NCI-H146 treated with DMSO at 0.1 percent for 48 hours (cell line): ENCODE measurements around the gene TMEM87A.
"Not testable (repeated sequence)": the region's sequence is repeated elsewhere in the genome, so short reads cannot be mapped to it uniquely, and the experiment has no call there.

ENCODE experiments used
- DNase-seq: peaks from one replicate; lab custom pipeline; 2025; ENCODE audit not compliant: unreplicated experiment; lab: John Stamatoyannopoulos, UW

Gene TMEM87A, protein sequence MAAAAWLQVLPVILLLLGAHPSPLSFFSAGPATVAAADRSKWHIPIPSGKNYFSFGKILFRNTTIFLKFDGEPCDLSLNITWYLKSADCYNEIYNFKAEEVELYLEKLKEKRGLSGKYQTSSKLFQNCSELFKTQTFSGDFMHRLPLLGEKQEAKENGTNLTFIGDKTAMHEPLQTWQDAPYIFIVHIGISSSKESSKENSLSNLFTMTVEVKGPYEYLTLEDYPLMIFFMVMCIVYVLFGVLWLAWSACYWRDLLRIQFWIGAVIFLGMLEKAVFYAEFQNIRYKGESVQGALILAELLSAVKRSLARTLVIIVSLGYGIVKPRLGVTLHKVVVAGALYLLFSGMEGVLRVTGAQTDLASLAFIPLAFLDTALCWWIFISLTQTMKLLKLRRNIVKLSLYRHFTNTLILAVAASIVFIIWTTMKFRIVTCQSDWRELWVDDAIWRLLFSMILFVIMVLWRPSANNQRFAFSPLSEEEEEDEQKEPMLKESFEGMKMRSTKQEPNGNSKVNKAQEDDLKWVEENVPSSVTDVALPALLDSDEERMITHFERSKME

GRCh38 chr15:42272939-42273899 is at the start of gene TMEM87A, which contains the start of gene GANC:
TMEM87A (minus strand) TSS chr15:42273433; CDS start chr15:42273398, 35 bp downstream.
GANC (plus strand) TSS chr15:42273201; CDS start chr15:42274482, 1,281 bp downstream.
- peak; percentile 93 for DNase-seq

- no peak for DNase-seq
These were observed 46.0 kb upstream of the TMEM87A start for GRCh38 chr15:42319206-42319605.

DNA sequence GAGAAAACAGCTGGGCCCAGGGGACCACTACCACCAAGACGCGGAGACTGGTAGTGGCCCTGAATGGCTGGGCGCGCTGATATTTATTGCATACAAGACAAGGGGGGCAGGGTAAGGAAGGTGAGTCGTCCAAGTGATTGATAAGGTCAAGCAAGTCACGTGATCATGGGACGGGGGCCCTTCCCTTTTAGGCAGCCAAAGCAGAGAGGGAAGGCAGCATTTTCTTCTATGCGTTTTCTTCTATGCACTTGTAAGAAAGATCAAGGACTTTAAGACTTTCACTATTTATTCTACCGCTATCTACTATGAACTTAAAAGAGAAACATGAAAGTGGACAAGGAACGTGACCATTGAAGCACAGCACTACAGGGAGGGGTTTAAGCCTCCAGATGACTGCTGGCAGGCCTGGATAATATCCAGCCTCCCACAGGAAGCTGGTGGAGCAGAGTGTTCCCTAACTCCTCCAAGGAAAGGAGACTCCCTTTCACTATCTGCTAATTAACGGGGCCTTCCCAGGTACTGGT is 43.1 kb upstream of the TMEM87A start:
- DNase-seq, result not testable (repeated sequence)

GRCh38 chr15:42315521-42315920 is 42.3 kb upstream of the TMEM87A start:
- no peak for DNase-seq

DNA sequence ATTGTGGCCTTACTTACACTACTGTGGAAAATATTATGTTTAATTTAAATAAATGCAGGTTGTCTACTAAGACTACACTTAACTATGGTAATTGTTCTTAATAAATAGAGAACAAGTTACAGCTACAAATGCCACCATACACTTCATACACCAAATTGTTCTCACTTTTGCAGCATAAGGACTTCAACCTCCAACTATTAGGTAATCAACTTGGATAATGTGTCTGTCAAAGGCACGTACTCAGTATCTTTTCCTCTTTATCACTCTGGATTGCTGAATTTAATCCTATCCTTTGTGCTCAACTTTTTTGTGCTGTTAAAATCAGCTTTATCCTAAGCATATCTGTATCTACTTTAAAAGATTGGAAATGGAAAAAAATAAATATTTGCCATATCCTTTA is 41.6 kb upstream of the TMEM87A start:
- DNase-seq, result no peak

DNA sequence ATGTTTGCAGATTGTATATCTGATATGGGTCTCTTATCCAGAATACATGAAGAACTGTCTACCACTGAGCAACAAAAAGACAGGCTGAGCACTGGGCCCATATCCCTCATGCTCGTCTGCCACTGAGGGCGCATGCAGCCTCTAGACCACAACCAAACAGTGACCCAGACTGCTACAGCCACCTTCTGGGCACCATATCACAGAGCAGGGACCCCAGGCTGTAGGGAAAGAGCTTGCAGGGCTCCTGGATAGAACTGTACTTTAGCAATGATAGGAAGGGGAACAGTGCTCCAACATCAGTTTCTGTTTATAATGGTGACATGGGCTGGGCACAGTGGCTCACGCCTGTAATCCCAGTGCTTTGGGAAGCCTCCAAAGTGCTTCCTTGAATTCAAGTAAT is 40.2 kb upstream of the TMEM87A start:
- DNase-seq, result no peak

DNA sequence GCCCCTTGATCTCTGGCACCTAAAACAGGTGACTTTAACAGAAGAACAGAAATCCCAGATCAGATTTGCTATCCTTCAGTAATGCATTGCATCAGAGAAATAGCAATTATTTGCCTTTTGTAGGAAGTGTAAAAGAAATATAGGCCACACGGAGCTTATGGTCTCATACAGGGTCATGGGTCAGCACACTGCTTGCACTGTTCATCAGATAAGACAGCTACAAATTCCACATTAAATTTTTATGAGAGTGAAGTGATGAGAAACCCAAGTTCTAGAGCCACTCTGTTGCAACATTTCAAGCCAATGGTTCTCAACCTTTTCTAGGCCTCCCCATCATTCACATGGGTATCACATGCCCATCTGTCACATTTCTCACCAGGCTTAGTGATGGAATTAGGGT is 33.4 kb upstream of the TMEM87A start:
- no peak for DNase-seq

DNA sequence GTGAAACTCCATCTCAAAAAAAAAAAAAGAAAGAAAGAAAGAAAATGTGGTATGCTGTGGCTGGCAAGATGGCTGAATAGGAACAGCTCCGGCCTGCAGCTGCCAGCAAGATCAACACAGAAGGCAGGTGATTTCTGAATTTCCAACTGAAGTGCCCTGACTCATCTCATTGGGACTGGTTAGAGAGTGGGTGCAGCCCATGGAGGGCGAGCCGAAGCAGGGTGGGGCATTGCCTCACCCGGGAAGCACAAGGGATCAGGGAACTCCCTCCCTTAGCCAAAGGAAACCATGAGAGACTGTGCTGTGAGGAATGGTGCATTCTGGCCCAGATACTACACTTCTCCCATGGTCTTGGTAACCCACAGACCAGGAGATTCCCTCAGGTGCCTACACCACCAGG is 27.8 kb upstream of the TMEM87A start:
- not testable (repeated sequence) for DNase-seq

- DNase-seq, result no peak
These were observed 15.9 kb upstream of the TMEM87A start for GRCh38 chr15:42289166-42289565.

GRCh38 chr15:42287931-42288330 is 14.7 kb upstream of the TMEM87A start:
- DNase-seq, result no peak

DNA sequence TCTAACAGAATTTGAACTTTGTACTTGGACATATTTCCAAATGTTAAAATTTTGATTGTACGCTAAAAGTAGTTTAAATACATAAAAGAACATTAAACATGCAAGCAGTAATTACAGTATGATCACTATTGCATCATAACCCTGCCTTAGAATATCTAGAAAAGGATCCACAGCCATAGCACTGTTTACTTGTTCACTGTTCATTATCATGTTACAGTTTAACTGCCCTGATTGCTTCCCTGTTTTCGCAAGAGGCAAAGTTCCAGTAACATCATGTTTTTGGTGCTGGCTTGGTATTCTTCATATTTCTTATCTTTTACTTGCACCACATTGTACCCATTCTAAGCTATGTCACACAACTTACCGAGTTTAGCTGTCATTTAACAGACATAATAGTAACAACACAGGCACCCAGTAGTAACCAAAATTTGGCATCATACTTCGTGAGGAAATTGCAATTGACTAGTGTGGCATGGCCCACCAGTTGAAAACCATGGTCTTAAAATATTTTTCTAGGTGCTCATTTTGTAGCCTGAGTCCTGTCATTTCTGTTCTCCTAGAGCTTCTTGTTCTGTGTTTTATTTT is 13.3 kb upstream of the TMEM87A start:
- DNase-seq, result no peak

DNA sequence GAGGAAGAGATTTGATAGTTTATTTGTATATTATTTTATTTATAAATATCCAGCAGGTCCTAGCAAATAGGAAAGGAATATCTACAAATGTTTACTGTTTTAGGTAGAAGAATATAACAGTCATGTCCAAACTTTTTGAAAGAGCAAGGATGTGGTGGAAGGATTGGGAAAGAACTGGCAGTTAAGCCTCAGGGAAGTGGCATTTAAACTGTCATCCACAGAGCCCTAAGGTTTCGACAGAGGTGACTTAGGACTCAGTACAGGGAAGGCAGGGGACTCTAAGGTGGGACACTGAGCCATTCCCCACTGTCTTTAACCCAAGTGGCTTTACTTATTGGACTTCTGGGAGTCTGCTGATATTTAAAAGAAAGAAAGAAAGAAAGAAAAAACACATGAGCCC is 11.8 kb upstream of the TMEM87A start:
- no peak for DNase-seq

GRCh38 chr15:42284551-42284950 is 11.3 kb upstream of the TMEM87A start:
- DNase-seq, result no peak

DNA sequence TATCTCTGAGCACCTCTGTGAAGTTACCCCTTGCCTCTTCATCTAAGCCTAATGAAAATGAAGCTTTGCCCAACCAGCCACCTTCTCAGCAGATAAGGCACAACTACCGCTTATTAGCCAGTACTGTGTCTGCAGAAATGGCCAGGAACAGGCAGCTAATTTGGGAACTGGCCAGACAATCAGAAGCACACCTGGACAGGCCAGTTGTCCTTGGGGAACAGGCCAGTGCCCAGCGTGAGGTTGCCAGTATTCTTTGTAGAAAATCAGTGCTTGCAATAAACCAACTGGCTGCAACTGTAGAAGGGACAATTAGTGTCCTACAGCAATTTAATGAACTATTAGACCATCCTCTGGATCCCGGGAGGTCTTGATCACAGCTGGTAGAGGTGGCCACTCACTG is 10.4 kb upstream of the TMEM87A start:
- DNase-seq, result no peak

GRCh38 chr15:42282926-42283325 is 9.7 kb upstream of the TMEM87A start:
- DNase-seq, result no peak

DNA sequence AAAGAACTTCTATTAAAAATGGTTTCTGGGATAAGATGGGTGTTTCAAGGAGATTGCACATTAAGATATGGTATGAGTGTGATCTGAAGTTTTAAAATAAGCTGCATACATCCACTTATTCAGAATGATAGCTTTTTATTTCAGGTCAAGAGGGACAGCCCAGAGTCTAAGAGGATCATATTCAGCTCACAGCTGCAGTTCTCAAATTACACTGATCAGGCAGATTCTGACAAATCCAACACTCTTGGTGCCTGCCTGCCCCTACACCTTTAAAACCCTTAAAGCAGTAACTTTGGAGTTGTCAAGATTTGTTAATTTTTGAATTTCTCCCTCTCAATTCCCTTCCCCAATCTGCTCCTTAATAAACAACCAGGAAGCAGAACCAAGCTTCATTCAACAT is 9.1 kb upstream of the TMEM87A start:
- no peak for DNase-seq

GRCh38 chr15:42279234-42279723 is 6.0 kb upstream of the TMEM87A start:
- no peak for DNase-seq

- no peak for DNase-seq
These were observed 3.5 kb upstream of the TMEM87A start for GRCh38 chr15:42276762-42277161.

DNA sequence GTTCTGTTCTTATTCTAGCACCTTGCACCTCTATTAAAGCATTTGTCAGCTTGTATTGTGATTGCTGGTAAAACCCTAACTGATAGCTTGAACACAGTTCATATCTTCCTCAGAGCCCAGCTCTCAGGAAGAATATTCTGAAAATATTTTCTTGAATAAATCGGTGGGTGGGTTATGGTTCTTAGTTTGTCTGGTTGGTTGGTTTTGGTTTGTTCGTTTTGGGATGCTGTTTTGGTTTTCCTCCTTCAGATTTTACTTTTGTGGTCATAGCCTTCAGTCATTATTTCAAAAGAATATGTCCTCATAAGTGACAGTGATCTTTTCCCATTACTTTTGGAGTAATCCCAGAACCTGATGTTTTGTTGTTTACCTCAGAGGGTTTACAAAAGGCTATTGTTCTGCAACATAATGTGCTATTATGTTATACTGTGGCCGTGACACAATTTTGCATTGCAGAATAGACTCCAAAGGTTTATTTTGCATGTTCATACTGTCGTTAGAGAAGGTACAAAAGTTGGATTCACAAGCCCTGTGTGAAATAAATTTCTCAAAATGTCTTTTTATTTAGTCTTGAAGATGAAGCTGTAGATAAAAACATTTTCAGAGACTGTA is 2.7 kb upstream of the TMEM87A start:
- DNase-seq, result no peak

- DNase-seq, result no peak
These were observed 1.4 kb upstream of the TMEM87A start for GRCh38 chr15:42274702-42274989.
